ENCODE results near the gene SYDE1.

DNA sequence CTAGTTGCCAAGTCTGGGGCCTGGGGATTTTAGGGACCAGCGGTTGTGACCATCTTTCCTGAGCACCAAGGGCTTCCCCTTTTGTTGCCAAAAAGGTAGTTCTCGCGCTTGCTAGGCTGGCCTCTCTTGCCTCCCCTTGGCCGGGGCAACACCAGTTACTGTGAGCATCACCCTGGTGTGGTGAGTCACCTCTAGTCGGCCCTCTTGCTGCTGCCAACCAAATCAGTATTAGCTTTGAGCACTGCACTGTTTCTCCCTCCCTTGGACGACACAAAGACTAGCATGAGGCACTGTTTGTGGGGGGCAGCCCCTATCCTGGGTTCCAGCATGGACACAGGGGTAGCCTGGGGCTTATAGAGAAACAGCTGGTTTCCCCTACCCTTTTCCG lies 6.9 kb downstream of the SYDE1 start:
- TF ChIP-seq CTCF (conservative IDR thresholded peaks at IDR 0.05) (no peak), ZFX (IDR thresholded peaks at IDR 0.05) (no peak)

Measured in C4-2B (cell line).